Measurements from ENCODE around the gene CPNE5.
A peak's percentile ranks its signal among the peaks of the same experiment; 100 is the strongest.

The CPNE5 gene

GRCh38 chr6:36749829-36750489 is 89.3 kb downstream of the CPNE5 start:
- no peak for DNase-seq (ENCODE audit: low spot score)

- no peak for DNase-seq (ENCODE audit: low spot score)
Observed at GRCh38 chr6:36746251-36746650, 93.0 kb downstream of the CPNE5 start.

DNA sequence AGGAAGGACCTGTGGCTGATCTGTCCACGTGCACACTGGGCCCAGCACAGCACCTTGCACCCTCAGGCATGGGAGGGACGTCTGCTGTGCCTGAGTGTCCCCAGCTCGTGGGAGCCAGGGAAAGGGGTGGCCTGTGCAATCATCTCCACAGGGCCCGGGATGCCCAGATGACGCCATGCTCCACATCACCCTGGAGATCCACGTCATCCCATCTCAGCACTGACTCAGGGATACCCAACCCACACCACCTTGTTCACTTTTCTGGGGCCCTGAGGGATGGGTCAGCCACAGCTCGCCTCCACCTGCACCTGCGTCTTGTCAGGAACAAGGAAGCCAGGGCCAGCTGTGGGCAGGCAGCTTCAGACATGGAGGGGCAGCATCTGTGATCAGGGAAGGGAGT is 93.4 kb downstream of the CPNE5 start:
- DNase-seq (ENCODE audit: low spot score), result no peak

DNA sequence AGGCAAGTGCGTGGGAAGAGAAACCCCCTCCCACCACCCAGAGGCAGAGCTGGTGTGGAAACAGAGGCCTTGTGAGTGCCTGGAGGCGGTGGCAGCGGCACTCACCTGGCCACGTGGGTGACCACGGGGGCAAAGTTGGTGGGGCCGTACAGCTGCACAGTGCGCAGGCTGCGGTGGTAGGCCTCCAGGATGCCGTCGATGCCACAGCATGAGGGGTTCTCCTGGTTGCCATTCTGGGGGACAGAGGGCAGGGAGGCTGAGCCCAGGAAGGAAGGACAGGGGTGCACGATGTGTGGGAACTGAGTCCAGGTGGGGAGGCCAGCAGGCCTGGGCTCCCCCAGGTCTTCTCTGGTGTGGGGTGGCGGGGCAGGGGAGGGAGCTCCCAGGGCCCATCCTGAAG is 94.0 kb downstream of the CPNE5 start:
- DNase-seq (ENCODE audit: low spot score), result no peak

DNA sequence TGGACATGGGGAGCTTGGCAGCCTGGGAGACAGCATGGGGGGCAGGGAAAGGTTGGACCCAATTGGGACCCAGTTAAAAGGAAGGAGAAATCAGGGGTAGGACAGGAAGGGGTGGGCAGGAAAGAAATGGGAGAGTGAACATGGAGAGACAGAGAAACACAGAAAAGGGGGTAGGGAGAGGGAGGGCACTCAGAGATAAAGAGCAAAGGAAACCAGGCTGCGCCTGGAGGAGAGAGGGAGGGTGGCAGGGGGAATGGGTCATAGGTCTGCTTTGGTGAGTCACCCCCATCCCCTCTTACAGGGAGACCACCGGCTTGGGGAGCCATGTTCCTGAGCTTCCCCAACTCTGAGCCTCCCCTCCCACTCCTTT is 95.0 kb downstream of the CPNE5 start:
- no peak for DNase-seq (ENCODE audit: low spot score)

DNA sequence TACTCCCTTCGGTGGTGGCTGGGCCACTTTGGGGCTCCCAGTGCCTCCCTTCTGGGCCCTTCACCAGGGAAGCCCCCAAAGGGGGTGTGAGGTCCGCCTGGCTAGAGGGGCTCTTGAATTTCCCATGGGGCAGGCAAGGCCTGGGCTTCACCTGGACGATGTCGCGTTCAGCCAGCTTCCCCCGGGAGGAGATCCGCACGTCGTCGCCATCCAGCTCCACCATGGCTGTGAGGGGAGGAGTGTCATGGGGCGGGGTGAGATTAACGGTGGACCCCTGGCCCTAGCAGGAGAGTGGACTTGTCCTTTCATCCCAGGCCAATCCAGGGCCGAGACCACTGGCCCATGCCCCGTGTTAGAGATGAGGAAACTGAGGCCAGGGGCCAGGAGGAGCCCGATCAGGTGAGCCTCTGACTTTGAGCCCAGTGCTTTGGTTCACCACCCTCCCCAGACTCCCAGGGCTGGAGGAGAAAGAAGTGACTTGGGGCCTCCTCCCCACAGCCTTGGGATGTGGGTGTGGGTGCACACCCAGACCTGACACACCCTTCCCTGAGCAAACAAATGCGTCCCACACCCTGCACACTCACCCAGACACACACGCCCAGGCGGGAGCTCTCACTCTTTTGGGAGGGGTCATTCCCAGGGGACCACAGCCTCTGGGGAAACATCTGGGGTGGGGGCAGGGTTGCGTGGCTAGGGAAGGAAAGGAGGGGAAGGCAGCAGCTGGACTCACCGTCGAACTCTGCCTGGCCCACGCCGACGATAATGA is 95.5 kb downstream of the CPNE5 start:
- DNase-seq (ENCODE audit: low spot score), result no peak

DNA sequence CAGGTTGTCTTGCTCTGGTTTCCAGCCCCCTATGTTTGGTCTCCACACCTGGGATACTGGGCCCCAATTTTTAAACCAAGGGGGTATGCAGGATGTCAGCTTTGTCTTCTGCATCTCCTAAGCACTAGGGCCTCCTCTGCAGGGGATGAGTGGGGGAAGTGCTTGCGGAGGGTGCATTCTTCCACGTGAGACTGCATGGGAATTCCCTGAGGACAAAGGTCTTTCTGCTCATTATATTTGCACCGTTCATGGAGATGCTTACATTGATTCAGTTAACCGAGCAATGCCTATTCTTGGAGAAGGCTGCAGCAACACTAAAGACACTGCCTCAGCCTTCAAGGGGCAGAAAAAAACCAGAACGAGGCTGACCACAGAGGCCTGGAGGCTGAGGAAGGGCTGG is 96.2 kb downstream of the CPNE5 start:
- DNase-seq (ENCODE audit: low spot score), result no peak

DNA sequence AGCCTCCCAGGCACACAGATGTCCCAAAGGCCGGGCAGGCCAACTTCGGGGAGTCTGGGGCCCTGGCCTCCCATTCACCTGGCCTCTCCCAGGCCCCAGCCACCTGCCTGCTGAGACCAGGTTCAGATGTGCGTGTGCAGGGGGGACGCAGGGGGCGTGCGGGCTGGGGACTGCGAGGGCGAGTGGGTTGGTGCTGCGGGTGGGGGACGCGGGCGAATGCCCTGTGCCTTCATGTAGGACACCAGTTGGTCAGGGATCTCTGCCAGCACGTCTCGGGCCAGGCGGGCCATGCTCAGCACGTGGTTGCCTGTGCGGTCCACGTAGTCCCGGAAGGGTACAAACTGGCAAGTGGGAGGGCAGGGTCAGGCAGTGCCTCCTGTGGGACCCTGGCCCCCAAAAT is 97.1 kb downstream of the CPNE5 start:
- DNase-seq (ENCODE audit: low spot score), result no peak

DNA sequence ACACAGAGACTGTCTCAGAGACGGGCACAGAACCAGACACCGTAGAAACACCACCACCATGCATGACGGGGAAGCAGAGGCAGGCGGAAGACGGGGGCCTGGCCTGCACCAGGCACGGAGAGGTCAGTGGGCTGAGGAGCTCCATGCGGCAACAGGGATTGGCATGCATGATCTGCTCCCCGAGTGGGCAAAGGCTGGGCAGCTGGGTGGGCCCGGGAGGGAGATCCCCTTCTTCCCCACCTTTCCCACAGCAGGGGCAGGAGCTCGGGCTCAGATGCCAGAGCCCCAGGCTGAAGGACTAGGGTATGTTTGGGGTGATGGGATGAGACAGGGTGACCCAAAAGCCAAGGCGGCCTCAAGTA is 98.4 kb downstream of the CPNE5 start:
- DNase-seq (ENCODE audit: low spot score), result no peak

DNA sequence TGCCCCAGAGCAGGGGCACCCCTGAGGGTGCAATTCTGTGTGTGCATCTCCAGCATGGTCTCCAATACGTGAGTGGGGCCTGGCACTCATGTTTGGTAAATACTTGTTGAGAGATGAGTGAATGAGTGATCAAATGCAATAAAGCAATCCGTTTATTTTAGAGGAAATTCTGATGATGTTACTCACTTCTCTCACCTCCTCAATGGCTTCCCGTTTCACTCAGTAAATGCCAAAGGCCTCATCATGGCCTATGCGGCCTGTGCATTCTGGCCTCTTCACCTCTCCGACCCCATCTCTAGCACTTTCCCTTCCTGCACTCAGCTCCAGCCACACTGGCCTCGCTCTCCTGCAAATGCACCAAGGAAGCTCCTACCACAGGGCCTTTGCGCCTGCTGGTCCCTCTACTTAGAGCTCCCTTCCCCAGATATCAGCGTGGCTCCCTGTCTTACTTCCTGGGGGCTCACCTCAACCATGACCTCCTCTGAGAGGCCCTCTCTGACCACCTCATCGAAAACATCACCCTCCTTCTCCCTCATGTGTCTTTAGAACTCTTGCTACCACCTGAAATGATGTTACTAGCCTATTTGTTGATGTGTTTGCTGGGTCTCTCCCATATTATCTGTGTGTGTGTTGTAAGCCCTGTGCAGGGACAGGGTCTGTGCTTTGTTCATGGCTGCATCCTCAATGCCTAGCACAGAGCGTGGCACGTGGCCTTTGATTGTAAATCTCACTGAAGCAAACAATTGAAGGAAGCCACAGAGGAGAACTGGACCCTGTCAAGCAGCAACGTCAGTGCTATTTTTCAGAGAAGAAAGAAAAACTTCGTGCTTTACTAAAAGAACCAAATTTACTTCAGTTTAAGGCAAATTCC is 99.1 kb downstream of the CPNE5 start:
- DNase-seq (ENCODE audit: low spot score), result no peak

DNA sequence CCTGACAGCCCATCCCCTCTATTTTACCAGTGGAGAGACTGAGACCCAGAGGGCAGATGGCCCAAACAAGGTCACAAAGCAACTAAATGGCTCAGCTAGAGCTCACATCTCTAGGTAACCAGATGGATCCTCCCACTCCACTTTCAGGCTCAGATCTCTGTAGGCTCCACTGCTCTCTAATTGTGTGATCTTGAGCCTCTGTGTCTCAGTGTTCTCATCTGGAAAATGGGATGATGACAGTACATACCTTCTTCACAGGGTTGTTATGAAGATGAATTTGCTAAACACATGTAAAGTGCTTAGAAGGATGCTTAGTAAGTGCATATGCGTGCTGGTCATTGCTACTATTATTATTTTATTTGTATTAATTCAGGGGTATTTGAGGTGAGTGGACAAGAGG is 101.1 kb downstream of the CPNE5 start:
- no peak for DNase-seq (ENCODE audit: low spot score)

DNA sequence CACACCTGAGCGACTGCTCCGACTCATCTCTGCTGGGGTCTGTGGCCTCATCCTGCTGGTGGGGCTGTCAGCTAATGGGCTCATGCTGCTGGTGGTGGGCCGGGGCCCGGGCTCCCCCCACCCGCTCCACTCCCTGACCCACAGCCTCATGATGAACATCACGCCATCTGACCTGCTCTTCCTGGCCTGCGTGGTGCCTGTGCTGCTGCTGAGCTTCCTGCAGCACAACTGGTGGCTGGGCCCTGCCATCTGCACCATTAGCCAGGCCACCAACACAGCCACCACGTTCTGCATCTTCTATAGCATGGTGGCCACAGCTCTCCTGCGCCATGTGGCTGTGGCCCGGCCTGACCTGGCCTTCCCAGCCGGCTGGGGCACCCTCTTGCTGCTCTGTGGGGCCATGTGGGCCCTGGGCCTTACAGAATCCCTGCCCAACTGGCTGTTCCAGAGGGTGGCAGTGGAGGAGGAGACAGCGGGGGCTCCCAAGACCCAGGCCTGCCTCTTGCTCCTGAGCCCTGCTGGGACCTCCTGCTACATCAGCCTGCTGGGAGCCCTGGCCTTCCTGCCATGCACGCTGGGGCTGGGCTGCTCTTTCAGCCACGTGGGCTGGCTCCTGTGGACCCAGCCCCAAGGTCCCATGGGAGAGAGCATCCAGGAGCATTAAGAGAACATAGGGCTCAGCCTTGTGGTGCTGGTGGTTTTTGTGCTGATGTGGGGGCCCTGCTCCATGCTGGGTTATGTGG is 102.0 kb downstream of the CPNE5 start:
- peak; percentile 32 for DNase-seq (ENCODE audit: low spot score)

DNA sequence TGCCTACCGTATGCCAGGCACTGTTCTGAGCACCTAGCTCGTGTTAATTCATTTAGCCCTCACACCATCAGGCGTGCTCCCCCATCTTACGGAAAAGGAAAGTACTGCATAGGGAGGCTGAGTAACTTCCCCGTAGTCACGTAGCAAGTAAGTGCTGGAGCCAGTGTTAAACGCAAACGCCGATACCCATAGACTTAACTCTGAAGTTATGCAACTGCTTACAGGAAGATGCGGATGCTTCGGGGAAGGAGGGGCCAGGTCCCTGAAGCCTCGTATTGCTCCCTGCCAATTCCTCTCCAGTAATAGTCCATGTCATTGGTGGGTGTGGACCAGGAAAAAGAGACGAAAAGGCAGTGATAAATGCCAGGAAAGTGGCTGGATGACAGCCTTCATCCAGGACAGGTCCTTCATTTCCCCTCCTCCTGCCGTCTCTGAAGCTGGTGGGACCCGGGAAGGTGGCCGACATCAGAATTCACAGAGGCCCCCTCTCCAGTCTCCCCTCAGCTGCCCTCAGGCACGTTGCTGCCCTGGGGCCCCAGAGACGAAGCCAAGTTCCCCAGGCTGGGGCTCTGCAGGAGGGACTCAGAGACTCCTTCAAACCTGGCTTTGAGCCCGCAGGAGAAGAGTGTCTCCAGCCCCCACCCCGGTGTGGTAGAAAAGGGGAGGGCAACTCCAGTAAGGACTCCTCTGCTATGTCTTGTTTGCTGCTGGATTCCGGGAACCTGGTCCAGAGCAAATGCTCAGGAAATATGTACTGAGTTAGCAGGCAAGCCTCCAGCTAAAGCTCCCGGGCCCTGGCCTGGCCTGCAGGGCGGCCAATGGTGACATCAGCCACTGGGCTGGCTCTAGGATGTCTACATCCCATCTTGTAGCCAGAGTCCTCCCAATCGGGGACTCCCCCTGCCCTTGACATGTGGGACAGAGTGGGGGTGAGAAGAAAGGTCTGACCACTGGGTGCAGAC is 103.9 kb downstream of the CPNE5 start:
- DNase-seq (ENCODE audit: low spot score), result no peak

DNA sequence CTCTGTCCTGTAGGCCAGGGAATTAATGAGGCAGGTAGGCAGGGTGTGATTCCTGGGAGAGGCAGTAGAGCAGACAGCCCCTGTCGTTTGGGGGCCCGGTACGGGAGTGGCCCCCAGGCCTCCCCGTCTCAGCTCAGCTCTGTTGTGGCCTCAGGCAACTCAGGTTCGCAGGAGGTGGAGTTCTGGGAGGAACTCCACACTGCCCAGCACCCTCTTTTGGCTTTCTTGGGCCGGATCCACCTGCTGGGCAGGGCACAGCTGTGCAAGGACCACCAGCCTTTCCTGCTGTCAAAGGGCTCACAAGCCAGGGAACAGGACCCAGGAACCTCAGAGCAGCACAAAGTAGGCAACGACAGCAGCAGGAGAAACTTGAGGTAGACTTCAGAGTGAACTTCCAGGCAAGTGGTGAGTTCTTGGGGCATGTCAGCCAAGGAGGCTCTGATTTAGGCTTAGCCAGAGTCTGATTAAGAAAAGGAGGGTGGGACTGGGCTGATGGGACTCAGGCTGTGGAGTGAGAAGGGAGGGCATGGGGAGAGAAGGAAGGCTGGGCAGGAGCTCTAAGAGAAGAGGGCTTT is 104.7 kb downstream of the CPNE5 start:
- DNase-seq (ENCODE audit: low spot score), result no peak

DNA sequence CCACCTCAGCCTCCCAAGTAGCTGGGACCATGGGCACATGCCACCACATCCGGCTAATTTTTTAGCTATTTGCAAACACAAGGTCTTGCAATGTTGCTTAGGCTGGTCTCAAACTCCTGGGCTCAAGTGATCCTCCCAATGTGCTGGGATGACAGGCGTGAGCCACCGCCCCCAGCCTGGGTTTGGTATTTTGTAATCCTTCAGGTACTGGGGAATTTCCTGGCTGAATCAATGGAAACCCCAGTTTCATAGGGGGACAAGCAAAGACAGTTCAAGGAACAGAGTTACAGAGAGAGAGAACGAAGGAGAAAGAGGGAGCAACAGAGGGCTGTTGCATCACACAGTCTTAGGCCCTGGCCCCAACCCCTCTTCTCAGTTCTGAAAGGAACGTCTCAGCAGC is 105.9 kb downstream of the CPNE5 start:
- DNase-seq (ENCODE audit: low spot score), result no peak

GRCh38 chr6:36731622-36732310 is 107.5 kb downstream of the CPNE5 start:
- DNase-seq (ENCODE audit: low spot score), result no peak

DNA sequence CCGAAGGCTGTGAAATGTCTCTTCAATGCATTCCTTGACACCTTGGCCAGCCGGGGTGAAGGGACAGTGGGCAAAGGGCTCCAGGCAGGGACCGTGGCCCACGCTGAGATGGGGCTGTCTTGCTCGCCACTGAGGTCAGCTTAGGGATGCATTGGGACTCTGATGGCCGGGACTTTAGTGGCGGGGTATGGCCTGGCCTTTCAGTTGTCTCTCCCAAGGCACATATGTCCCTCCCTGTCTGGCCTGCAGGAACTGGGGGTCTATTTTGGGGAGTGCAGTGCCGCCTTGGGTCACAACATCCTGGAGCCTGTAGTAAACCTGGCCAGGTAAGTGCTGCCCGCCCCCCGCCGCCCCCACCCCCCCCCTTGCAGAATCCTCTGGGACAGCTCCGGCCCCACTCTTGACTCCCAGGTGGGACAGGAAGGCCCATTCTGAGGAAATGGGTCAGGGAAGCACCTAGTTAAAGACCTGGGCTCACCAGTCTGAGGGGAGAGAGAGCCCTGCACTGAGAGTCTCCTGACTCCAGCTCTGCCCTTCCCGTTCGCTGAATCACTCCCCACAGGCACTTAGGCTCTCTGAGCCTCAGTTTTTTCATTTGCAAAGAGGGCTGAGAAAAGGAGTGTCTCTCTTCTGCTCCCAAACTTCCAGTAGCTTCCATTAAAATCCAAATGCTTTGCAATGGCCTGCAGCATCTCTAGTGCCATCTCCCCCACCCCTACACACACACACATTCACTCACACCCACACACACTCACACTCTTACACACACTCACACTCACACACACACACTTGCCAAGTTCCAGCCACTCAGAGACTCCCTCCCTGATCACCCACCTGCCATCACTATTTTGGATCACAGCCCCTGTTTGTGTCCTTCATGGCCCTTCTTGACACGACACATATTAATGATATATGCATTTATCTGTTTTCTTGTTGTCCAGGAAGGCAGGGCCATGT is 108.5 kb downstream of the CPNE5 start:
- DNase-seq (ENCODE audit: low spot score), result no peak

- no peak for DNase-seq (ENCODE audit: low spot score)
Observed at GRCh38 chr6:36729161-36729524, 110.1 kb downstream of the CPNE5 start.

Measured in SK-N-DZ (cell line).